Left renal pelvis (tissue), 4 donors: ENCODE data around the gene KRT4. TPM values are rescaled to one million over a fixed set of nuclear protein-coding genes. Genes with fewer than 3 reads are reported as not detected.
"Not testable (repeated sequence)": the region's sequence is repeated elsewhere in the genome, so short reads cannot be mapped to it uniquely, and the experiment has no call there.

Experiments
- DNase-seq, 4 donors: peaks; one replicate each; pipeline ENCODE4 v3.0.0-alpha.2; 2013; ENCODE audit warnings: low read depth in 4 of 4, low spot score in 3 of 4
- polyA plus RNA-seq, 4 donors: library from polyadenylated mRNA; unstranded; fragments of 120-200 nt; gene quantifications; one replicate each; pipeline ENCODE4 v1.2.1, GENCODE V29; 2013; ENCODE audit not compliant: insufficient read length in 4 of 4

Gene KRT4
- polyA plus RNA-seq, 4 donors, result 0.17 to 2.7 (median 0.65) TPM

- DNase-seq, result no peak
Observed at GRCh38 chr12:52776913-52777395, 37.0 kb downstream of the KRT4 start, which contains the start of gene KRT76. Gene KRT76, minus strand, starts transcription at chr12:52777345. Its CDS starts 54 bp downstream, at chr12:52777291.

DNA sequence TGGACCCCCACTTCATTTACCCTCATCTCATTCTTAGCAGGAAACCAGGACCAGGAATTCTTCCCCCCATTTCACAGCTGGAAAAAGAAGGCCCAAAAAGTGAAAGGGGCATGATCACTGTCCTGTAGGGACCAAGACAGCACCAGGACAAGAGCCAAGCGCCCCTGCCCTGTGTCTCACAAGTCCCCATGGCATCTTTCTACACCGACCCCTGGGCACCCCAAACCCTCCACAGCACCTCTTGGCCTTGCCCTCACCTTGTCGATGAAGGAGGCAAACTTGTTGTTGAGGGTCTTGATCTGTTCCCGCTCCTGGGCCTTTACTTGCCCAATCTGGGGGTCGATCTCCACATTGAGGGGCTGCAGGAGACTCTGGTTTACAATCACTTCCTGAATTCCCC, 37.5 kb downstream of the KRT4 start:
- no peak for DNase-seq

GRCh38 chr12:52774629-52775250, 39.2 kb downstream of the KRT4 start:
- no peak for DNase-seq

- no peak for DNase-seq
Observed at GRCh38 chr12:52772772-52773171, 41.1 kb downstream of the KRT4 start.

- no peak for DNase-seq
Observed at GRCh38 chr12:52772188-52772587, 41.7 kb downstream of the KRT4 start.

- DNase-seq, result no peak
Observed at GRCh38 chr12:52771505-52771904, 42.4 kb downstream of the KRT4 start.

DNA sequence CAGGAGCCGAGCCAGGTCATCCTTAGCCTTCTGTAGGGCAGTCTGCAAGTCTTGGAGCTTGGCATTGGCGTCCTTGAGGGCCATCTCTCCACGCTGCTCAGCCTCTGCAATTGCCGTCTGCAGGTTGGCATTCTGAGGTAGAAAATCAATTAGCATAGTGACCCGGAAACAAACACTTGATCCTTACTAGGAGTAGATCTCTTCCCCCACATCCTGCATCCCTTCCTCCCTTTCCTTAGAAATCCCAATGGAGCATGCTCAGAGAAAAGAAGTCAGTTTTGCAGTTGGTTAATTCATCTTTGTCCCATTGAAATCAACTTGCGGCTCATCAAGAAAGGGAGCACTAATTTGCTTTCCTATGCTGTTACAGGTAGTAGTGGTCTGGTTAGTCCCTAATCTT, 42.8 kb downstream of the KRT4 start:
- DNase-seq, result no peak

GRCh38 chr12:52769946-52770345, 44.0 kb downstream of the KRT4 start:
- no peak for DNase-seq

DNA sequence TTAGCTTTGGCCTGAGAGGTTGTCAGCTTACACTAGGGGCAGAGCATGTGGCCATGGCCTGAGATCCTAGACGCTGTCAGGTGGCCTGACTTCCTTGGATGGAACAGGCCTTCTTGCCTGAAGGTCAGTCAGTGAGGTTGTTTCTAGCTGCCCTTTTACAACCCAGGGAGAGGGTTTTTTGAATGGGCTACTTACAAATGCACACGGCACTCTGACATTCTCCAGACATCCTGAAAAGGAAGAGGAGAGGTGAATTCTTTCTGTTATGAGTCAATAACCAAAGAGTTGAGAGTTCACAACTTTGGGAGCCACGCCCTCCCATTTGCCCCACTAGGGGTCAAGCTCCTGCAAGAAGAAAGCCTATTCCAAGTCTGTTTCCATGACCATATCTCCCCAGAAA, 44.6 kb downstream of the KRT4 start:
- DNase-seq, result no peak

- DNase-seq, result no peak
Observed at GRCh38 chr12:52768479-52769200, 45.3 kb downstream of the KRT4 start.

DNA sequence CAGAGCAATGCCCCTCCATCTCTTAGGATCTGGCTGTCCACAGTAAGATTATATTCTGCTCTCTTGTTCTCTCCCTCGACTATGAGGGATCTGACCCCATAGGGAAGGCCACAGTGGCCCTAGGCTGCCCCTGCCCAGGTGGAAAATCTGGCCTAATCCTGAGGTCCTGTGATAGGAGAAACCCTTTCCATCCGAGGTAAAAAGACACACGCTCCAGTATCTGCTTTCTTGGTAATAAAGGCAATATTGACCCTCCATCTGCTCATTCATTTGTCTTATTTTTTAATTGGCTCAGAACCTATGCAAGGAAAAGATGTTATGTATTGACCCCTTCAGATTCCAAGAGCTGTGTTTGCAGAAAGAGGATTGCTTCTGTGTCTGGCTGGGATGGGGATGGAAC, 46.5 kb downstream of the KRT4 start:
- DNase-seq, result no peak

DNA sequence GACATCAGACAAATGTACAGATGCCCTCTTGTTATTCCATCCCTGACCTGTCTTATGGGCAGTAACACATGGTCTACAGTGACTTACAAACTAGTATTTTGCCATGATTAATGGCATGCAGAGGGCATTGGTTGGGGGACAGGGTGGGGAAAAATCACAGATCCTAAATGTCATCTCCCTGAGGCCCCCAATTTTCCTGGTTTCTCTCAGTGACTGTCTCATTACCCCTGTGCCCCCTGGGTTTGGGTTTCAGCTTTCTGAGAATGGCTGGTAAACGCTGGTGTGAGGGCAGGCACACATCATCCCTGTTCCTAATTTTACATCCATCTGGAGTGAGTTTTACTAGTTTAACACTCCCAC, 46.9 kb downstream of the KRT4 start:
- no peak for DNase-seq

GRCh38 chr12:52766351-52767019, 47.4 kb downstream of the KRT4 start:
- no peak for DNase-seq

GRCh38 chr12:52765702-52766101, 48.2 kb downstream of the KRT4 start:
- no peak for DNase-seq

- DNase-seq, result no peak
Observed at GRCh38 chr12:52763991-52764390, 49.9 kb downstream of the KRT4 start.

DNA sequence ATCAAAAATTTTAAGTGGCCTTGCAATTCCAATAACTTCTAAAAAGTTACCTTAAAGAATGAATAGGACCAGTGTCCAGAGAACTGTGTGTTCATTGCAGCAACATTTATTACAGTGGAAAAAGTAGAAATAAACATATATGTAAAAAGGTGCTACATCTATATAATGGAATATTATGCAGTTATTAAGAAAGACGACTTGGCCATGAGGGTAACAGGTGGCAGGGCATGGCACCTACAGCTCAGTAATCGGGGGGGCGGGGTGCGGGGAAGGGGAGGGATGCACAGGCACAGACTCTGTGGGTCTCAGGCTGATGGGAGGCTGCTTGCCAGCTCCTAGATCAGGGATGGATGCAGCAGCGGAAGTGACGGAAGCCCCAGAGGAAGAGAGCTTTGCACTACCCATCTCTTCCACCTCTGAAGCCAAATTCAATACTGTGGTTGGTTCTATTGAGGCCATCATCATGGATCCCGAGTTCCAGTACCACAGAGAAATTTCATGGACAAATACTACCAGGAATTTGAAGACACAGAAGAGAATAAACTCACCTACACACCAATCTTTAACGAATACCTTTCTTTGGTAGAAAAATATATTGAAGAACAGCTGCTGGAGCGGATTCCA, 50.8 kb downstream of the KRT4 start:
- no peak for DNase-seq

GRCh38 chr12:52761802-52762201, 52.1 kb downstream of the KRT4 start:
- no peak for DNase-seq

- not testable (repeated sequence) for DNase-seq
Observed at GRCh38 chr12:52761218-52761617, 52.7 kb downstream of the KRT4 start.

DNA sequence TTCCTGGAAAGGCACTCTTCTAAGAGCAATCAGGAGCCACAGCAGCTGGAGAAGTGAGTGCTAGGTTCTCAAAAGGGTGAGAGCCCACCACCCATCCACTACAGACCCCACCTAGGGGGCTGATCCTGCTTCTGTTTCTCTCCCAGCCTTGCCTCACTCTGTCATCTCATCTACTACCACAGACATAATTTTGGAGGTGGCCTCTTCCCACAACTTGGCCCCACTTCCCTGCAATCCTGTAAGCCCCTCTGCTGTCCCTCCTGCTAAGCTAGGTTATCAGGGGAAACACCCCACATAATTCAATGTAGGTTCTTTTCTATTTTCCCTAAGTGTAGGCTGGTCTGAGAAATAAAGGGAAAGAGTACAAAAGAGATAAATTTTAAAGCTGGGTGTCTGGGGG, 53.3 kb downstream of the KRT4 start:
- no peak for DNase-seq

GRCh38 chr12:52759695-52760094, 54.2 kb downstream of the KRT4 start:
- DNase-seq, result no peak

- no peak for DNase-seq
Observed at GRCh38 chr12:52759218-52759617, 54.7 kb downstream of the KRT4 start.
